Stomach (tissue), 9 donors: Measurements from ENCODE around the gene BBOX1. TPM values are rescaled to one million over a fixed set of nuclear protein-coding genes. Genes with fewer than 3 reads are reported as not detected.

Experiments used
- DNase-seq, 2 donors: peaks; one replicate each; pipeline versions ENCODE4 v3.0.0 to v3.0.0-alpha.2; 2013 to 2019
- H3K27ac ChIP-seq, 5 donors: fragments of 200-600 bp in 4 of 5; sonication (generic) in 4 of 5; one replicate each; pipeline ENCODE4 v1.5.1; 2013 to 2019; ENCODE audit warnings: mild to moderate bottlenecking in 1 of 5, moderate library complexity in 1 of 5
- H3K27me3 ChIP-seq, 3 donors: fragments of 200-600 bp; sonication (generic); one replicate each; pipeline ENCODE4 v1.5.1; 2017 to 2019; ENCODE audit warnings: mixed run types in 1 of 3
- H3K36me3 ChIP-seq, 4 donors: fragments of 200-600 bp; sonication (generic); 1 replicate in 3 of 4; 2 replicates in 1 of 4; pipeline ENCODE4 v1.5.1; 2016 to 2019
- H3K4me1 ChIP-seq, 4 donors: fragments of 200-600 bp; sonication (generic); one replicate each; pipeline ENCODE4 v1.5.1; 2016 to 2019
- H3K4me3 ChIP-seq, 4 donors: fragments of 200-600 bp; sonication (generic) in 3 of 4; one replicate each; pipeline ENCODE4 v1.5.1; 2016 to 2019; ENCODE audit warnings: mild to moderate bottlenecking in 1 of 4
- H3K9me3 ChIP-seq, 4 donors: fragments of 200-600 bp; sonication (generic); one replicate each; pipeline ENCODE4 v1.5.1; 2016 to 2019
- CTCF ChIP-seq, 7 experiments: fragments of 450-650 bp in 4 of 7; fragments of 200-600 bp in 3 of 7; sonication (generic) in 3 of 7; IDR thresholded peaks; one replicate each; pipeline ENCODE4 v1.5.1; 2016 to 2019; ENCODE audit warnings: antibody characterized with exemption in 7 of 7, control low read depth in 2 of 7, mild to moderate bottlenecking in 1 of 7
- EP300 ChIP-seq: sonication (generic); formaldehyde crosslinking; IDR thresholded peaks from one replicate; pipeline ENCODE4 v1.6.1; 2017; ENCODE audit warnings: antibody characterized with exemption
- POLR2A ChIP-seq, 4 donors: fragments of 450-650 bp; IDR thresholded peaks; one replicate each; pipeline ENCODE4 v1.6.1; 2016; ENCODE audit warnings: antibody characterized with exemption in 4 of 4, control low read depth in 2 of 4, mild to moderate bottlenecking in 1 of 4, moderate library complexity in 1 of 4
- POLR2AphosphoS5 ChIP-seq, 3 donors: sonication (generic); formaldehyde crosslinking; IDR thresholded peaks; one replicate each; pipeline ENCODE4 v1.6.1; 2016; ENCODE audit warnings: antibody characterized with exemption in 3 of 3
- WGBS, 5 donors: extraction: QIAGEN DNeasy Blood & Tissue Kit in 3 of 5; methylation state at CpG; one replicate each; pipeline versions ENCODE4 v1.1.5 to v1.1.7; 2013 to 2018; 5-methylcytosine and 5-hydroxymethylcytosine counted together
- intact Hi-C: fragments of 100-400 bp; cut with DNase I; formaldehyde crosslinking; loops from one replicate; pipeline ENCODE4 v1.15.1; 2023; ENCODE audit warnings: low total_unique reads
- polyA plus RNA-seq, 3 donors: library from polyadenylated mRNA; stranded (reverse); fragments of 200-250 nt; gene quantifications; one replicate each; pipeline ENCODE4 v1.2.3, GENCODE V29; 2013
- total RNA-seq, 5 donors: library from RNA; depleted of rRNA; stranded (reverse); fragments of >200 nt; gene quantifications; one replicate each; pipeline versions ENCODE4 v1.1.0 to v1.2.3, GENCODE V29; 2014 to 2016
- donor health status: healthy with polysubstance abuse.
- donor health status: Bipolar disorder and iron deficiency.
- donor health status: healthy.

Gene BBOX1
- total and polyA plus RNA-seq, 8 donors: 0.31 to 6.7 (median 3.8) TPM; not detected in 3

GRCh38 chr11:27111896-27112295, 71.3 kb downstream of the BBOX1 start:
- no peak for TF ChIP-seq CTCF (IDR thresholded peaks at IDR 0.05)
- no peak for TF ChIP-seq POLR2AphosphoS5 (IDR thresholded peaks at IDR 0.05)
- TF ChIP-seq POLR2A (IDR thresholded peaks at IDR 0.05): no peak
- Histone ChIP-seq H3K36me3 (no peaks in the 10 kb centered on the region), H3K9me3 (no peaks in the 10 kb centered on the region), H3K4me3 (no peak overlapping the region), H3K27me3 (no peaks in the 10 kb centered on the region), H3K4me1 (no peaks in the 10 kb centered on the region), H3K27ac (no peak overlapping the region)
- WGBS, 5 donors: 49 to 76% (median 62%) methylated on average over 2 of the region's 2 CpGs
- intact Hi-C loops: no loop called here
- no peak for DNase-seq

GRCh38 chr11:27112946-27113345, 72.3 kb downstream of the BBOX1 start:
- no peaks in the 10 kb centered on the region for H3K4me1 ChIP-seq
- intact Hi-C loops: no loop called here
- H3K9me3 ChIP-seq: no peaks in the 10 kb centered on the region
- no peak for DNase-seq
- H3K27me3 ChIP-seq: no peaks in the 10 kb centered on the region
- no peak overlapping the region for H3K4me3 ChIP-seq
- H3K27ac ChIP-seq: no peak overlapping the region
- TF ChIP-seq POLR2A (IDR thresholded peaks at IDR 0.05) (no peak), CTCF (IDR thresholded peaks at IDR 0.05) (no peak), EP300 (no peak), POLR2AphosphoS5 (IDR thresholded peaks at IDR 0.05) (no peak)
- no peaks in the 10 kb centered on the region for H3K36me3 ChIP-seq
- WGBS, 5 donors: 81 to 94% (median 84%) methylated on average over 1 of the region's 1 CpG

GRCh38 chr11:27115051-27115650, 74.5 kb downstream of the BBOX1 start:
- no peaks in the 10 kb centered on the region for H3K36me3 ChIP-seq
- 65 to 74% (median 72%) methylated on average over 3 of the region's 3 CpGs for WGBS, 5 donors
- H3K4me3 ChIP-seq: no peak overlapping the region
- no peaks in the 10 kb centered on the region for H3K9me3 ChIP-seq
- intact Hi-C loops: no loop called here
- no peaks in the 10 kb centered on the region for H3K4me1 ChIP-seq
- no peak overlapping the region for H3K27ac ChIP-seq
- no peak for DNase-seq
- H3K27me3 ChIP-seq: no peaks in the 10 kb centered on the region
- TF ChIP-seq POLR2AphosphoS5 (IDR thresholded peaks at IDR 0.05) (no peak), POLR2A (IDR thresholded peaks at IDR 0.05) (no peak), EP300 (no peak), CTCF (IDR thresholded peaks at IDR 0.05) (no peak)

- TF ChIP-seq CTCF (IDR thresholded peaks at IDR 0.05) (no peak), EP300 (no peak), POLR2AphosphoS5 (IDR thresholded peaks at IDR 0.05) (no peak), POLR2A (IDR thresholded peaks at IDR 0.05) (no peak)
- no peak overlapping the region for H3K4me3 ChIP-seq
- no peaks in the 10 kb centered on the region for H3K9me3 ChIP-seq
- no peaks in the 10 kb centered on the region for H3K36me3 ChIP-seq
- intact Hi-C loops: no loop called here
- H3K27me3 ChIP-seq: no peaks in the 10 kb centered on the region
- H3K27ac ChIP-seq: no peak overlapping the region
- no peaks in the 10 kb centered on the region for H3K4me1 ChIP-seq
- 50 to 79% (median 63%) methylated on average over 1 of the region's 1 CpG for WGBS, 5 donors
- peak in 1 of 2 donors; percentile 38 for DNase-seq
Measured at GRCh38 chr11:27116684-27117083, 76.1 kb downstream of the BBOX1 start.
